Measurements from ENCODE around the gene DBNDD1.
"Not testable (repeated sequence)": the region's sequence is repeated elsewhere in the genome, so short reads cannot be mapped to it uniquely, and the experiment has no call there.

The DBNDD1 gene

DNA sequence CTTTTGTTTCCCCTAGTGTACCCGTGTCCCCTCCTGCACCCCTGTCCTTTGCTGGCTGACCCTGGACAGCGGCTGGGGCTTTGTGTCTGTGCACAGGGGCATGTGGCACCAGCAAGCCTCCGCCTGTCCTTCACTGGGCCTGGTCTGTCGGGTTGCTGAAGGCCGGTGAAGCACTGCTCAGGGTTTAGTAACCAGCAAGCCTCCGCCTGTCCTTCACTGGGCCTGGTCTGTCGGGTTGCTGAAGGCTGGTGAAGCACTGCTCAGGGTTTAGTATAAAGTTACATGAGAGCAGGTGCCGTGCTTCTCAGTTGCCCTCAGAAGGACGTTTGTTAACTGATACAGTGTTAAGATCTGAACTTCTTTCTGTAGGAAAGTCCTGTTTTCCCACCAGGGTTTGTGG, 36.9 kb downstream of the DBNDD1 start:
- peaks cover 84% of the 10 kb centered on the region for H3K36me3 ChIP-seq (ENCODE audit: insufficient read depth, low read depth, low read length)
- no peaks in the 10 kb centered on the region for H3K4me1 ChIP-seq (ENCODE audit: insufficient read depth, low read length)

DNA sequence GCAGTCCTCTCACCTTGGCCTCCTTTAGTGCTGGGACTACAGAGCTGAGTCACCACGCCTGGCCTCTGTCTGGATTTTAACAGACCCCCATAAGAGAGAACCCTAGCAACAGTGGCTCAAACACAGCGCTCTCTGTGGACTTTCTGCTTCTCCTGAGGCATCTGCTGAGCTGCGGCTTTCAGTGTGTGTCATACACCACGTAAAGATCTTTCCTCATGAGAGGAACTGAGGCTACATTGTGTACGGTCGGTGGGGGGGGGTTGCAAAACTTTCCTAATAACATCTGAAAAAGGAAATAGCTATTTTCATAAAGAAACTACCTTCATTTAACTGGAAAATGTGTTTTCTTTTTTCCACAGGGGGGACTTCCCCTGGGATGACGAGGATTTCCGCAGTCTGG, 37.8 kb downstream of the DBNDD1 start:
- no peaks in the 10 kb centered on the region for H3K4me1 ChIP-seq (ENCODE audit: insufficient read depth, low read length)
- H3K27me3 ChIP-seq (ENCODE audit: insufficient read depth, low read length), result no peaks in the 10 kb centered on the region
- H3K27ac ChIP-seq (ENCODE audit: low read length), result no peak overlapping the region
- peaks cover 78% of the 10 kb centered on the region for H3K36me3 ChIP-seq (ENCODE audit: insufficient read depth, low read depth, low read length)
- H3K9ac ChIP-seq (ENCODE audit: low read depth, low read length), result no peak overlapping the region
- H3K4me3 ChIP-seq (ENCODE audit: low read length), result no peak overlapping the region
- no peaks in the 10 kb centered on the region for H3K9me3 ChIP-seq (ENCODE audit: insufficient read depth, low read depth, low read length)

More for the DNA sequence above, 36.9 kb downstream of the DBNDD1 start:
- Histone ChIP-seq H3K27ac (ENCODE audit: low read length) (no peak overlapping the region), H3K27me3 (ENCODE audit: insufficient read depth, low read length) (no peaks in the 10 kb centered on the region), H3K4me3 (ENCODE audit: low read length) (no peak overlapping the region), H3K9me3 (ENCODE audit: insufficient read depth, low read depth, low read length) (no peaks in the 10 kb centered on the region), H3K9ac (ENCODE audit: low read depth, low read length) (no peak overlapping the region)

DNA sequence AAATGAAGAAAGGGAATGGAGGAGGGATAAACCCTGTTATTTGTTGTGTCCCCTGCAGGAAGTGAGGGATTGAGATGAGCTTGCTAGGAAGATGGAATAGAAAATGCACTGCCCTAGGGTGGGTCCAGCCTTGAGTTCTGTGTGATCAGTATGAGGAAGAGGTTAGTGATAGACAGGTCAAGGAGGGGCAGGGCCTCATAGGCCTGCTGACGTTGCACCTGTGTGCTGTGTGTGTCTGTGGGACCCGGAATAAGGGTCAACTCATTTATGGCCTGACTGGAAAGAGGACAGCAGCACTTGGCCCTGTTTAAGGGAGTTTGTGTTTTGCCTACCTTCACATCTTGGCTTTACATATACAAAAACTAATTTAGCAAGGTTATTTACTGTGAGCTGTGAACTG, 44.4 kb downstream of the DBNDD1 start:
- Histone ChIP-seq H3K36me3 (ENCODE audit: insufficient read depth, low read depth, low read length) (peaks cover 30% of the 10 kb centered on the region), H3K27me3 (ENCODE audit: insufficient read depth, low read length) (peaks cover 10% of the 10 kb centered on the region; the same call in 1 of the 2 replicates), H3K27ac (ENCODE audit: low read length) (no peak overlapping the region), H3K9me3 (ENCODE audit: insufficient read depth, low read depth, low read length) (peaks cover 15% of the 10 kb centered on the region), H3K4me3 (ENCODE audit: low read length) (no peak overlapping the region), H3K9ac (ENCODE audit: low read depth, low read length) (no peak overlapping the region), H3K4me1 (ENCODE audit: insufficient read depth, low read length) (no peaks in the 10 kb centered on the region; the same call in 1 of the 2 replicates)

- Histone ChIP-seq H3K36me3 (ENCODE audit: insufficient read depth, low read depth, low read length) (peaks cover 22% of the 10 kb centered on the region), H3K27me3 (ENCODE audit: insufficient read depth, low read length) (peaks cover 10% of the 10 kb centered on the region; the same call in 1 of the 2 replicates), H3K9ac (ENCODE audit: low read depth, low read length) (peak overlapping the region; percentile 97; the same call in 1 of the 2 replicates), H3K9me3 (ENCODE audit: insufficient read depth, low read depth, low read length) (peaks cover 15% of the 10 kb centered on the region), H3K27ac (ENCODE audit: low read length) (no peak overlapping the region), H3K4me3 (ENCODE audit: low read length) (peak overlapping the region; percentile 92; the same call in 1 of the 2 replicates), H3K4me1 (ENCODE audit: insufficient read depth, low read length) (no peaks in the 10 kb centered on the region; the same call in 1 of the 2 replicates)
These were observed 45.5 kb downstream of the DBNDD1 start for GRCh38 chr16:89973654-89974335.

DNA sequence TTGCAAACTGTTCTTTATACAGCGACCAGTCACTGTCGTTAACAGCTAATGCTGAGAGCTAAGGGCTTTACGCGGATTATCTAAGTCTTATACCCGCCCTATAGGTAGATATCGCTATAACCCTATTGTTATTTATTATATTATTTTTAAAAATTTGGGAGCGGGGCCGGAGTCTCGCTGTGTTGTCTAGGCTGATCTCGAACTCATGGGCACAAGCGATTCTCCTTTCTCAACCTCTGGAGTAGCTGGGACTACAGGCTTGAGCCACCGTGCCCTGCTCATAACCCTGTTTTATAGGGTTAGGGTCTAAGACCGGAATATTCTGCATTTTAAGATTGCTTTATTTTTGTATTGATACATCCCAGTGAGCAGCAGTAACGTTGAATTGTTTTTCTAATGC, 46.0 kb downstream of the DBNDD1 start:
- Histone ChIP-seq H3K9ac (ENCODE audit: low read depth, low read length) (peak overlapping the region; percentile 97), H3K27me3 (ENCODE audit: insufficient read depth, low read length) (peaks cover 10% of the 10 kb centered on the region; the same call in 1 of the 2 replicates), H3K9me3 (ENCODE audit: insufficient read depth, low read depth, low read length) (peaks cover 15% of the 10 kb centered on the region), H3K4me1 (ENCODE audit: insufficient read depth, low read length) (no peaks in the 10 kb centered on the region; the same call in 1 of the 2 replicates), H3K36me3 (ENCODE audit: insufficient read depth, low read depth, low read length) (peaks cover 20% of the 10 kb centered on the region), H3K27ac (ENCODE audit: low read length) (peak overlapping the region; percentile 87), H3K4me3 (ENCODE audit: low read length) (peak overlapping the region; percentile 92)

- Histone ChIP-seq H3K9me3 (ENCODE audit: insufficient read depth, low read depth, low read length) (peaks cover 15% of the 10 kb centered on the region), H3K4me3 (ENCODE audit: low read length) (peak overlapping the region; percentile 92)
These were observed 46.7 kb downstream of the DBNDD1 start for GRCh38 chr16:89972244-89973234.

GRCh38 chr16:89971495-89972243, 47.6 kb downstream of the DBNDD1 start:
- peaks cover 10% of the 10 kb centered on the region; the same call in 1 of the 2 replicates for H3K27me3 ChIP-seq (ENCODE audit: insufficient read depth, low read length)
- peak overlapping the region; percentile 40 for H3K27ac ChIP-seq (ENCODE audit: low read length)
- H3K4me3 ChIP-seq (ENCODE audit: low read length), result peak overlapping the region; percentile 92
- peaks cover 9% of the 10 kb centered on the region for H3K36me3 ChIP-seq (ENCODE audit: insufficient read depth, low read depth, low read length)
- H3K9me3 ChIP-seq (ENCODE audit: insufficient read depth, low read depth, low read length), result peaks cover 15% of the 10 kb centered on the region
- H3K4me1 ChIP-seq (ENCODE audit: insufficient read depth, low read length), result no peaks in the 10 kb centered on the region; the same call in 1 of the 2 replicates
- peak overlapping the region; percentile 97 for H3K9ac ChIP-seq (ENCODE audit: low read depth, low read length)

More at GRCh38 chr16:89972244-89973234, 46.7 kb downstream of the DBNDD1 start:
- H3K27me3 ChIP-seq (ENCODE audit: insufficient read depth, low read length), result peaks cover 10% of the 10 kb centered on the region; the same call in 1 of the 2 replicates
- peak overlapping the region; percentile 87 for H3K27ac ChIP-seq (ENCODE audit: low read length)
- no peaks in the 10 kb centered on the region; the same call in 1 of the 2 replicates for H3K4me1 ChIP-seq (ENCODE audit: insufficient read depth, low read length)
- H3K9ac ChIP-seq (ENCODE audit: low read depth, low read length), result peak overlapping the region; percentile 97
- peaks cover 13% of the 10 kb centered on the region for H3K36me3 ChIP-seq (ENCODE audit: insufficient read depth, low read depth, low read length)

DNA sequence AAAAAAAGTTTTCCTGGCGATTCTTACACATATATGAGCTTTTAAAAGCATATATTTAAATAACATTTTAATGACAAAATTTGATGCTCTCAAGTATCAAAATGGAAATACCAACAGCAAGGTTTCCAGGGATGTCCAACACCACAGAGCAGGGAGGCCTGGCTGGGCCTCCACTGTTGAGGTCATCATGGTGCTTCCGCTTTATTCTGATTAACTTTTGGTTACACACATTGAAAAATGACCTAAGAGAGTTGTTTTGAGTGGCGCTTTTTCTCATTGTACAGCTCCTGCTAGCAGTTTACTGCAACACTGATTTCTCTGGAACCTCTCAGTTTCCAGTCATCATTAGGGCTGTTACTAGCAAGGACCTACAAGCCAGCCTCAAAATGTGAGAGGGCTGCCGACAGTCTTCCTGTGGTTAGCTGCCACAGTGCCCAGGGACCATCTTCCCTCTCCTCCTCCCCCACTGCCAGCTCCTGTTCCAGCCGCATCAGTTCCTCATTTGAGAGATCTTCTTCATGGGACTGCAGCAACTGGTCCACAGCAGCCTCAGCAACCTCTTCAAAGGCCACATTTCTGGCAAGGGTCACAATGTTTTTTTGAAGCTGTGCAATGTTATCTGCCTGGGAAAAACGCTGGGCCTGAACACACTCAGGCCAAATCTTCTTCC, 49.4 kb downstream of the DBNDD1 start:
- Histone ChIP-seq H3K27ac (ENCODE audit: low read length) (no peak overlapping the region), H3K4me1 (ENCODE audit: insufficient read depth, low read length) (no peaks in the 10 kb centered on the region; the same call in 1 of the 2 replicates), H3K36me3 (ENCODE audit: insufficient read depth, low read depth, low read length) (peaks cover 5% of the 10 kb centered on the region; the same call in 1 of the 2 replicates), H3K9me3 (ENCODE audit: insufficient read depth, low read depth, low read length) (peaks cover 15% of the 10 kb centered on the region), H3K4me3 (ENCODE audit: low read length) (no peak overlapping the region), H3K9ac (ENCODE audit: low read depth, low read length) (no peak overlapping the region), H3K27me3 (ENCODE audit: insufficient read depth, low read length) (peaks cover 10% of the 10 kb centered on the region; the same call in 1 of the 2 replicates)

GRCh38 chr16:89968074-89968473, 51.2 kb downstream of the DBNDD1 start:
- H3K36me3 ChIP-seq (ENCODE audit: insufficient read depth, low read depth, low read length); H3K27ac ChIP-seq (ENCODE audit: low read length); H3K4me1 ChIP-seq (ENCODE audit: insufficient read depth, low read length); H3K4me3 ChIP-seq (ENCODE audit: low read length); H3K9ac ChIP-seq (ENCODE audit: low read depth, low read length): not testable (repeated sequence)
- Histone ChIP-seq H3K27me3 (ENCODE audit: insufficient read depth, low read length) (peaks cover 10% of the 10 kb centered on the region; the same call in 1 of the 2 replicates), H3K9me3 (ENCODE audit: insufficient read depth, low read depth, low read length) (peaks cover 15% of the 10 kb centered on the region)

DNA sequence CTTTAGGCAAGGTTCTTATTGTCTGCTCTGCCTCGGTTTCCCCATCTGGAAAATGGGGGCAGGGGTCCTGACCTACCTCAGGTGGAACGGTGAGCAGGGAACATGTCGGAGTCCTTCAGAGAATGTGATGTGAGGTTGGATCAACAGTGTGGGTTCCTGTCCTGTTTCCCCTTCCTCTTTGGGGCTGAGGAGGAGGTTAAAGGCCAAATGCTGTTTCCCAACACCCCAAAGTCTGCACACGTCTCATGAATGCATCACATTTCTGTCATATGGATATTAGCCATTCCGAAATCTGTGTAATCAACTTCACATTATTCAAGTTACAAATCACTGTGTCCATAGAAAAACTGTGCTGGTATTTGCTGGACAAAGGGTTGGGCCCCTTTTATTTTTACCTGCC, 51.8 kb downstream of the DBNDD1 start:
- not testable (repeated sequence) for H3K27ac ChIP-seq (ENCODE audit: low read length); H3K4me3 ChIP-seq (ENCODE audit: low read length); H3K36me3 ChIP-seq (ENCODE audit: insufficient read depth, low read depth, low read length); H3K4me1 ChIP-seq (ENCODE audit: insufficient read depth, low read length); H3K9ac ChIP-seq (ENCODE audit: low read depth, low read length)
- Histone ChIP-seq H3K9me3 (ENCODE audit: insufficient read depth, low read depth, low read length) (peaks cover 15% of the 10 kb centered on the region), H3K27me3 (ENCODE audit: insufficient read depth, low read length) (peaks cover 10% of the 10 kb centered on the region; the same call in 1 of the 2 replicates)
